Lower lobe of right lung (tissue), 2 donors: ENCODE results near the gene POLDIP3. TPM values are rescaled to one million over a fixed set of nuclear protein-coding genes. Genes with fewer than 3 reads are reported as not detected.
A peak's percentile ranks its signal among the peaks of the same experiment; 100 is the strongest.

Experiments used
- ATAC-seq, 2 donors: fragments of 200-7000 bp; cut with Tn5 transposase; one replicate each; pipeline ENCODE4 v1.9.1; 2020 to 2022; ENCODE audit warnings: mild to moderate bottlenecking in 2 of 2, moderate library complexity in 2 of 2
- DNase-seq: peaks from one replicate; pipeline ENCODE4 v3.0.0-alpha.2; 2020
- H3K27ac ChIP-seq: fragments of 200-600 bp; one replicate; pipeline ENCODE4 v1.8.0; 2022
- H3K27me3 ChIP-seq: fragments of 200-600 bp; one replicate; pipeline ENCODE4 v1.8.0; 2022; ENCODE audit warnings: low read depth
- H3K36me3 ChIP-seq: fragments of 200-600 bp; one replicate; pipeline ENCODE4 v1.8.0; 2022; ENCODE audit warnings: mild to moderate bottlenecking
- H3K4me1 ChIP-seq: fragments of 200-600 bp; one replicate; pipeline ENCODE4 v1.8.0; 2022
- H3K4me3 ChIP-seq: fragments of 200-600 bp; one replicate; pipeline ENCODE4 v1.8.0; 2022; ENCODE audit warnings: mild to moderate bottlenecking
- H3K9me3 ChIP-seq: fragments of 200-600 bp; one replicate; pipeline ENCODE4 v1.8.0; 2022
- intact Hi-C: fragments of 100-400 bp; cut with DNase I; formaldehyde crosslinking; loops from one replicate; pipeline ENCODE4 v1.11.0; 2022
- total RNA-seq: library from RNA; stranded (reverse); fragmentation: NEBNext Ultra II Directional; extraction: Animal tissue kit (Norgen Biotek cat#: 25700); gene quantifications from one replicate; pipeline ENCODE4 v1.2.1, GENCODE V29; 2021
- TF ChIP-seq, protein P1 (sequence below): fragments of 200-600 bp; IDR thresholded peaks from one replicate; pipeline ENCODE4 v1.8.0; 2022; ENCODE audit warnings: antibody characterized with exemption, mild to moderate bottlenecking
- donor health status: DM: no; HTN: yes; CAD: no; lungs with severe emphysema.

Gene POLDIP3
- total RNA-seq, 1 donor from 2014 or later: 75.0 TPM

DNA sequence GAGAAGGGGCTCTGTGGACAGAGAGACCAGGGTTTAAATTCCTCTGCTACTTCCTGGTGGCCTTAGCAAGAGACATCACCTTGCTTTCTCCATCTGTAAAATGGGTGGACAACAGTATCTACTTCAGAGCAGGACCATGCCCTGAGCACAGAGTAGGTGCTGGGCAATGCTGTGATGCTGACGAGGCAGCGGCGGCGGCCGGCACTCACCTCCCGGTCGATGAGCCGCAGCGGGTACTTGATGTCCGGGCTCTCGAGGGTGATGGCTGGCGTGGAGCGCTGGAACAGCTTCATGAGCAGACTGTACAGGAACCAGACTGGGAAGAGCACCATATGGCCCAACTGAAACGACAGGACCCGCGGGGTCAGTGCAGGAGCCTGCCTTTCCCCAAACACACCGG is 21.8 kb upstream of the POLDIP3 start:
- peaks cover 56% of the 10 kb centered on the region for H3K36me3 ChIP-seq
- TF ChIP-seq, protein P1, sequence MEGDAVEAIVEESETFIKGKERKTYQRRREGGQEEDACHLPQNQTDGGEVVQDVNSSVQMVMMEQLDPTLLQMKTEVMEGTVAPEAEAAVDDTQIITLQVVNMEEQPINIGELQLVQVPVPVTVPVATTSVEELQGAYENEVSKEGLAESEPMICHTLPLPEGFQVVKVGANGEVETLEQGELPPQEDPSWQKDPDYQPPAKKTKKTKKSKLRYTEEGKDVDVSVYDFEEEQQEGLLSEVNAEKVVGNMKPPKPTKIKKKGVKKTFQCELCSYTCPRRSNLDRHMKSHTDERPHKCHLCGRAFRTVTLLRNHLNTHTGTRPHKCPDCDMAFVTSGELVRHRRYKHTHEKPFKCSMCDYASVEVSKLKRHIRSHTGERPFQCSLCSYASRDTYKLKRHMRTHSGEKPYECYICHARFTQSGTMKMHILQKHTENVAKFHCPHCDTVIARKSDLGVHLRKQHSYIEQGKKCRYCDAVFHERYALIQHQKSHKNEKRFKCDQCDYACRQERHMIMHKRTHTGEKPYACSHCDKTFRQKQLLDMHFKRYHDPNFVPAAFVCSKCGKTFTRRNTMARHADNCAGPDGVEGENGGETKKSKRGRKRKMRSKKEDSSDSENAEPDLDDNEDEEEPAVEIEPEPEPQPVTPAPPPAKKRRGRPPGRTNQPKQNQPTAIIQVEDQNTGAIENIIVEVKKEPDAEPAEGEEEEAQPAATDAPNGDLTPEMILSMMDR: no peak
- DNase-seq: no peak
- no peak for ATAC-seq
- no peaks in the 10 kb centered on the region for H3K9me3 ChIP-seq
- H3K27me3 ChIP-seq: no peaks in the 10 kb centered on the region
- peaks cover 16% of the 10 kb centered on the region for H3K4me1 ChIP-seq
- intact Hi-C loops: no loop called here
- no peak overlapping the region for H3K27ac ChIP-seq
- no peak overlapping the region for H3K4me3 ChIP-seq

DNA sequence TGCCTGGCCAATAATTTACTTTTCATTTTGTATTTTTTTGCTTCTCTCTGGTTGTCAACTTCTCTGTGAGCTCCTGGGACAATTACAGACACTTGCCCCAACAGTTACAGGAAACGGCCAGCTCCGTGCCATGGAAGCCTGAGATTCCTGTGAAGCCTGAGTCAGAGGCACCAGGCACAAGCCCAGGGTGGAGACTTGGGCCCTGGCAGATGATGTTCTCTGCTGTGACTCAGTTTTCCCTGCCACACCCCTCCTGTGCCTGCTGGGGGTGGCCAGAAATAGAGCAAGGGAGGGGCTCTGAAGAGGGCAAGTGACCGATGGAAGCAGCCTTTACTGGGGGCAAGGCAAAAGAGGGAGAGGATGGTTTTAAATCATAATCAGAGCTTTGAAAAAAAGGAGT is 20.8 kb upstream of the POLDIP3 start:
- TF ChIP-seq, protein P1: no peak
- H3K36me3 ChIP-seq: peaks cover 65% of the 10 kb centered on the region
- ATAC-seq (peak; percentile 60 to 77), DNase-seq (no peak)
- peak overlapping the region; percentile 36 for H3K27ac ChIP-seq
- H3K9me3 ChIP-seq: no peaks in the 10 kb centered on the region
- intact Hi-C loops: no loop called here
- H3K4me1 ChIP-seq: peaks cover 13% of the 10 kb centered on the region
- no peaks in the 10 kb centered on the region for H3K27me3 ChIP-seq
- H3K4me3 ChIP-seq: no peak overlapping the region

DNA sequence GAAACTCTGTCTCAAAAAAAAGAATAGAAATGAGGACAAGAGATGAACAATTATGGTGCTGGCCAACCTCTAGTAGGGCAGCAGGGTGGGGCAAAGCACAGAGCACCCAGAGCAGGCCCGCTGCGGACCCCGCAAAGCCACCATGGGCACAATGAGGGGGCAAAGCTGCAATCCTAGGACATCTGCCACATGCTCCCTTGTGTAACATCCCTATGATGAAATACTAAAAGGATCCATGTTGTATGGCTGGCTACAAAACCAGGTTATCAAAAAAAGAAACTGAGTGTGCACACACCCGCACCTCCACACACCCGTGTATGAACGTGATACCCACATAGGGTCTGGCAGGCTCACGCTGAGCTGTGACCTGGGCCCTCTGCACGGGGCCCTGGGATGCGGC is 18.3 kb upstream of the POLDIP3 start:
- DNase-seq (no peak), ATAC-seq (no peak)
- no peaks in the 10 kb centered on the region for H3K9me3 ChIP-seq
- TF ChIP-seq, protein P1: no peak
- peaks cover 91% of the 10 kb centered on the region for H3K36me3 ChIP-seq
- H3K4me1 ChIP-seq: peaks cover 6% of the 10 kb centered on the region
- H3K4me3 ChIP-seq: no peak overlapping the region
- intact Hi-C loops: no loop called here
- H3K27ac ChIP-seq: no peak overlapping the region
- no peaks in the 10 kb centered on the region for H3K27me3 ChIP-seq

DNA sequence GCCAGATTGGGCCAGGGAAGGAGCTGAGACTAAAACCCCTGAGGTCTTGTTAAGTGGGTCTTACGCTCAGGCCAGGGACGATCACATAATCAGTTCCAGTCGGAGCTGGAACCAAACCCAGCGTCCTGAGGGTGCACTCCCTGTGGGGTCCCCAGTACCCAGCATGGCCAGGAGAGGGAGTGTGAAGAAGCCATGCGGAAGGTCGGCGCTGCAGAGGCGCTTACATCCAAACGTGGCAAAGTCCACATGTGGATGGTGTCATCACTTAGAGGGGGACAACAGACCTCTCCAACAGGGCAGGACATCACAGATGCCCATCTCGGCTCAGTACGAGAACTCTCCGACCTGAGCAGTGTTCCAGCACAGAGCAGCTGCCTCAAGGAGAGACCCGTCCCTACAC is 17.4 kb upstream of the POLDIP3 start:
- Histone ChIP-seq H3K4me1 (peaks cover 6% of the 10 kb centered on the region), H3K9me3 (no peaks in the 10 kb centered on the region), H3K27me3 (no peaks in the 10 kb centered on the region), H3K36me3 (peaks cover 100% of the 10 kb centered on the region), H3K4me3 (no peak overlapping the region), H3K27ac (no peak overlapping the region)
- TF ChIP-seq, protein P1: no peak
- ATAC-seq (no peak), DNase-seq (no peak)
- intact Hi-C loops: no loop called here

DNA sequence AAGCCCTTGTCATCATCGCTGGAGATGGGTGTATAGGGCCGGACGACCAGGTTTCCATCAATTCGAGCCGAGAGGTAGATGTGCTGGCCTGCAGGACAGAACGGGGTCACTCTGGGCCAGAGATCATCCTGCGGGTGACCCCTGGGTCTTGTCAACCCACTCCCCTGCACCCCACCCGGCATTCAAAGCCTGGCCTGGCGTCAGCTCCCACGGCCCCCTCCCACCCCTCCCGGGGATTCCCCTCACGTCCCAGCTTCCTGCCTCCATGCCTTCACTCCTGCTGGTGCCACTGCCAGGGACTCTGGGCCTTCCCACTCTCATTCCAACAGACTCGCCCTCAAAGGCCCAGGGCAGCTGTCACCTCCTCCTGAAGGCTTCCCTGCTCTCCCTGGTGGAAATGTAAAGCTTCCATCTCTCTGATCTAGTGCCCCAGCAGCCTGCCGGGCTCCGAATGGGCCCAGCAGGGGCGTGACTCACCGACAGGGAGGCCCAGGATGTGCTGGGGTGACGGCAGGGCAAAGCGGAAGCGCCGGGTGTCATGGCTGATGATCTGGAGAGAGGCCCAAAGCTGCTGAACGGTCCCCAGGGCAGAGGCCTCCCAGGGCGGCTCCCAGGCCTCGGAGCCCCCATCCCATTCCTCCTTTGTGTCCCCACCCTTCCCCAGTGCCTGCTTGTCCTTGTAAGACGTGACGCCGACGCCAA is 16.4 kb upstream of the POLDIP3 start:
- peaks cover 100% of the 10 kb centered on the region for H3K36me3 ChIP-seq
- H3K27me3 ChIP-seq: no peaks in the 10 kb centered on the region
- no peaks in the 10 kb centered on the region for H3K9me3 ChIP-seq
- ATAC-seq (no peak), DNase-seq (no peak)
- no peak overlapping the region for H3K4me3 ChIP-seq
- TF ChIP-seq, protein P1: no peak
- intact Hi-C loops: no loop called here
- no peak overlapping the region for H3K27ac ChIP-seq
- peaks cover 6% of the 10 kb centered on the region for H3K4me1 ChIP-seq
